Mucosa of descending colon (tissue), 3 donors: Measurements from ENCODE around the gene PAX8. TPM values are rescaled to one million over a fixed set of nuclear protein-coding genes. Genes with fewer than 3 reads are reported as not detected.

ENCODE experiments used
- ATAC-seq: fragments of 200-7000 bp; cut with Tn5 transposase; one replicate; pipeline ENCODE4 v1.9.1; 2020; ENCODE audit warnings: mild to moderate bottlenecking, moderate library complexity
- DNase-seq, 3 donors: peaks; one replicate each; pipeline ENCODE4 v3.0.0-alpha.2; 2020
- H3K36me3 ChIP-seq: fragments of 200-600 bp; one replicate; pipeline ENCODE4 v1.8.0; 2021; ENCODE audit warnings: low read depth, mild to moderate bottlenecking
- H3K4me1 ChIP-seq: fragments of 200-600 bp; one replicate; pipeline ENCODE4 v1.8.0; 2021; ENCODE audit warnings: low read depth, mild to moderate bottlenecking
- H3K4me3 ChIP-seq: fragments of 200-600 bp; one replicate; pipeline ENCODE4 v1.8.0; 2021; ENCODE audit warnings: mild to moderate bottlenecking
- H3K9me3 ChIP-seq: fragments of 200-600 bp; one replicate; pipeline ENCODE4 v1.8.0; 2021; ENCODE audit warnings: mild to moderate bottlenecking
- intact Hi-C, 2 donors: fragments of 100-400 bp; cut with DNase I in 1 of 2; cut with micrococcal nuclease in 1 of 2; formaldehyde crosslinking; loops; one replicate each; pipeline versions ENCODE4 v1.11.0 to v1.11.1; 2022; cut with DNase I, micrococcal nuclease
- total RNA-seq, 3 donors: library from RNA; stranded (reverse); fragmentation: NEBNext Ultra II Directional in 2 of 3; extraction: Animal tissue kit (Norgen Biotek cat#: 25700) in 2 of 3; gene quantifications; one replicate each; pipeline versions ENCODE4 v1.2.1 to v1.2.4, GENCODE V29; 2021 to 2023
- TF ChIP-seq, protein P1 (sequence below): fragments of 200-600 bp; IDR thresholded peaks from one replicate; pipeline ENCODE4 v1.8.0; 2022; ENCODE audit warnings: antibody characterized with exemption, mild to moderate bottlenecking
- donor health status: DM: no; HTN: no; CAD: no; lungs with moderate emphysema.
- donor health status: DM: no; HTN: no; CAD: no.
- donor health status: DM: no; HTN: yes; CAD: no.

The PAX8 gene
- total RNA-seq, 3 donors from 2014 or later: 0.82 to 6.2 (median 4.8) TPM

DNA sequence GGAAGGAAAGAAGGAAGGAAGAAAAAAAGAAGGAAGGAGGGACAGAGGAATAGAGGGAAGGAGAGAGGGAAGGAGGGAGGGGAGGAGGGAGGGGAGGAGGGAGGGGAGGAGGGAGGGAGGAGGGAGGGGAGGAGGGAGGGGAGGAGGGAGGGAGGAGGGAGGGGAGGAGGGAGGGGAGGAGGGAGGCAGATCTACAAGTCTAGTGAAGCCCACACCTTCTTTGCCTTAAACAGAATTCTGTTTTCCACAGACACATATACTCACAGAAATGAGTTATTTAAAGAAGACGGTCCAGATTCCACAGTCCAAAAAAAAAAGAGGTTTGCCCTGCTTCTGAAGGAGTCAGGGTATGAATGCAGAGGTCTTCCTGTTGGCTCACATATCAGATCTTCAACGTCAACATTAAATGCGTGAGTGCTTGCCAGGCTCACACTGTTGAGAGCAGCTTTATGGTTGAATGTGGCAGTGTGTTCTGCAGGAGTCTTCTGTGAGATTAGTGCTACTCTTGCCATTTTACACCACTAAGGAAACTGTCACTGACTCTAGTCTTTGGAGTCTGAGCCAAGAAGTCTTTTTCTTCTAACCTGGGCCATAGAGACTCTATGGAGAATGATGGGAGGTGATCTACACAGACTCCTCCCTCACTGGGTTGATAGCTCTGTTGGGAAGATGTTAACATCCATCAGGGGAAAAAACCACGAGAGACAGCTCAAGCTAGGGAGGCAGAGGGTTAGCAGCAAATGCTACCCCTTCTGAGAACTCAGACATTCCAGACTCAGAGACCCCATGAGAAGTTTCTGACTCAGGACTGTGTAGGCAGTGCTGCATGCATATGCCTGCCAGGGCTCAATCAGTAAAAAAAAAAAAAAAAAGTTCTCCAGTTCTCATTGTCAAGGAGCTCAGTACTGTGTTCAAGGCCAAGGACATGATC is 23.3 kb downstream of the PAX8 start:
- DNase-seq (no peak), ATAC-seq (no peak)
- TF ChIP-seq, protein P1, sequence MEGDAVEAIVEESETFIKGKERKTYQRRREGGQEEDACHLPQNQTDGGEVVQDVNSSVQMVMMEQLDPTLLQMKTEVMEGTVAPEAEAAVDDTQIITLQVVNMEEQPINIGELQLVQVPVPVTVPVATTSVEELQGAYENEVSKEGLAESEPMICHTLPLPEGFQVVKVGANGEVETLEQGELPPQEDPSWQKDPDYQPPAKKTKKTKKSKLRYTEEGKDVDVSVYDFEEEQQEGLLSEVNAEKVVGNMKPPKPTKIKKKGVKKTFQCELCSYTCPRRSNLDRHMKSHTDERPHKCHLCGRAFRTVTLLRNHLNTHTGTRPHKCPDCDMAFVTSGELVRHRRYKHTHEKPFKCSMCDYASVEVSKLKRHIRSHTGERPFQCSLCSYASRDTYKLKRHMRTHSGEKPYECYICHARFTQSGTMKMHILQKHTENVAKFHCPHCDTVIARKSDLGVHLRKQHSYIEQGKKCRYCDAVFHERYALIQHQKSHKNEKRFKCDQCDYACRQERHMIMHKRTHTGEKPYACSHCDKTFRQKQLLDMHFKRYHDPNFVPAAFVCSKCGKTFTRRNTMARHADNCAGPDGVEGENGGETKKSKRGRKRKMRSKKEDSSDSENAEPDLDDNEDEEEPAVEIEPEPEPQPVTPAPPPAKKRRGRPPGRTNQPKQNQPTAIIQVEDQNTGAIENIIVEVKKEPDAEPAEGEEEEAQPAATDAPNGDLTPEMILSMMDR: no peak

DNA sequence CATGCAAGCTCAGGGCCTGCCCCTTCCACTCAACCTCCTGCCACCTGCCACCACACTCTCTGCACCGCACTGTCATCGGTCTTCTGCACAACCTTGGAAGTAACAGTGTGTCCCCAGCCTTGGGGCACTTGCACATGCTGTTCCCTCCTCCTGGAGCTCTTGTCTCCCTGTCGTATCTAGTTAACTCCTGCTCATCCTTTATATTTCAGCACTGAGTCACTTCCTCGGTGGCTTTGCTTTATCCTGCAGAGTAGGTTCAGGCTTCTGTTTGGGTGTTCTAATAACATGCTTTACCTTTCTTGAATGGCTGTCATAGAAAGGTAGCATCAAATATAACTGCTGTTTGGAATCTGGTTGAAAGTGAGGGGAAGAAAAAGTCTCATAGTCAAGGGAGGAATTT is 25.3 kb downstream of the PAX8 start:
- DNase-seq: no peak
- no peak for ATAC-seq
- no peaks in the 10 kb centered on the region for H3K36me3 ChIP-seq
- intact Hi-C loops: loop anchor here in 1 of 2 donors (5.0 kb wide), 1 partner anchor 119 kb away; no protein-coding TSS in a partner anchor
- no peaks in the 10 kb centered on the region for H3K9me3 ChIP-seq
- no peak overlapping the region for H3K4me3 ChIP-seq
- TF ChIP-seq, protein P1: no peak
- H3K4me1 ChIP-seq: no peaks in the 10 kb centered on the region

More for the DNA sequence above, 23.3 kb downstream of the PAX8 start:
- H3K36me3 ChIP-seq: no peaks in the 10 kb centered on the region
- no peaks in the 10 kb centered on the region for H3K9me3 ChIP-seq
- no peak overlapping the region for H3K4me3 ChIP-seq
- intact Hi-C loops: no loop called here
- no peaks in the 10 kb centered on the region for H3K4me1 ChIP-seq

DNA sequence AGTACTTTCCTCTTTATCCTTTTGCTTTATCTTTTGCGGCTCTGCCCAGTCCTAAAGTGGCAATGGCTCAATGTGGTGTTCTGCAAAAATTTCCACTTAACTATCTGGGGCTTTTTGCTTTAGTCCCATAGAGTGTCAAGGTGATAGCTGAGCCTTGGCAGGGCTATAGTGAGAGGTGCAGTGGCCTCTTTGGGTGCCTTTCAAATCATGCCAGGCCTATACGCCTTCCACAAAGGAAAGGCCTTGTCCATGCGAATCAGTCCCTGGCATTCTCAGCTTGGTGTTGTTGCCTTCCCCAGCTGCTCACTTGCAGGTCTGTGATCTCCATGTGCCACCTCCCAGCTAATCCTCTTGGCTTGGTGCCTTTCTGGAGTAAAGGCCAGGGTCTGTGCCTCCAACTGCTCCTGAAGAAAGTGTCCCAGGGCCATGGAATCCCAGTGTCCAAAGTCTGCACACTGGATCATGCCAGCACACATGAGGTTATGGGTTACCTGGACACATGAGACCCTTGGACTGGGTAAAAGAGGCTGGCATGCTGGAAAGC is 26.6 kb downstream of the PAX8 start:
- TF ChIP-seq, protein P1: no peak
- Histone ChIP-seq H3K36me3 (no peaks in the 10 kb centered on the region), H3K4me3 (no peak overlapping the region), H3K4me1 (no peaks in the 10 kb centered on the region), H3K9me3 (no peaks in the 10 kb centered on the region)
- ATAC-seq: no peak
- intact Hi-C loops: loop anchor here in 1 of 2 donors (5.0 kb wide), 1 partner anchor 120 kb away; no protein-coding TSS in a partner anchor
- DNase-seq: no peak

DNA sequence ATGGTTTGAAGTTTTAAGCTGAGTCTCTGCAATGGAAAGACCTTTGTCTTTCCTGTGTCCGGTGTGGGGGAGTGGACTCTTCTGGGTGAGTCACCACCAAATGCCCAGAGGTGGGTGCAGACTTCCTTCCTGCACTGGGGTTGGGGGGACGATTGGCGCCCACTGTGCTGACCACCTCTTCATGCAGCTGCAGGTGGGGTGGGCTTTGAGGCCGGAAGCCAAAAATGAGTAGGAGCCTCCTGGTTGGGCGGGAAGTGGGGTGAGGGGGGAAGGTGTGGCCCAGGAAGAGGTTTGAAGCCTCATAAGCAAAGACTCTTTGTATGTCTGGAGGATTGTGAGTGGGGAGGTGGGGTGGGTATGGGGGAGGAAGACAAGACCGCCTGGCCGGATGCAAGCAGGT is 27.6 kb downstream of the PAX8 start:
- TF ChIP-seq, protein P1: no peak
- Histone ChIP-seq H3K9me3 (no peaks in the 10 kb centered on the region), H3K4me1 (no peaks in the 10 kb centered on the region), H3K36me3 (no peaks in the 10 kb centered on the region), H3K4me3 (no peak overlapping the region)
- ATAC-seq (peak; percentile 53), DNase-seq (peak in 1 of 3 donors; percentile 58)
- intact Hi-C loops: loop anchor here in 1 of 2 donors (5.0 kb wide), 1 partner anchor 121 kb away; no protein-coding TSS in a partner anchor

DNA sequence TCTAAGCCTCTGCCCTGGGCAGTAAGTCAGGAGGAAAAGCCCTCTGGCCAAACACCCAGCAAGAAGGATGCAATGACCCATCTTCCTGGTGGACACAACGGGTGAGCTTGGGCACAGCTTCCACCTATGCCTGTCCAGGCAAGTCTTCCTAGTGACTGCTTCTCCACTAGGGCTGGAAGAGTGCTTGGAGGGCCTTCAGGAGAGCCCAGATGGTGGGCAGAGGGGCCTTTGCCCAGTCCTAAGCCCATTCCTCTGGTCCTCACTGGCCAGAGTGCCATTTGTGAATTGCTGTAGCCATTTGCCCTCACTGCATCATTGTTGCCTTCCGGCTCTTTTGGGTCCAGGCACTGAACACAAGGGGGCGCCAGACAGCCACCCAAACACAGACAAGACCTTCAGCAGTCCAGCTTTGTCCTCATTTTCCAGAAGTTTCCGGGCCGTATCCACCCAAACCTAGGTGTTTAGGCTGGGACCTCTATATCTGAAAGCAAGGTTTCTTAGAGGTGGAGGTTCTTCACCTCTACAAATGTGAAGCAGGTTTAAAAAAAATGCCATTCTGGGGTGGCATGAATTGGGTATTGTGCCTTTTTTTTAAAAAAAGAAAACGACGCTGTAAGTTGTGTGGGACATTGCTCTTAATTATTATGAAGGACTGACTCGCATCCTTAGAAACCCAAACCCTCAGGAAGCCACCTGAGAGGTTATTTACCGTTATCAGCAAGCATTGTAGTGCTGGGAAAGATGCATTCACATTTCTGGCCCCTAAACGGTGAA is 29.5 kb downstream of the PAX8 start:
- Histone ChIP-seq H3K4me3 (no peak overlapping the region), H3K36me3 (no peaks in the 10 kb centered on the region), H3K9me3 (no peaks in the 10 kb centered on the region), H3K4me1 (no peaks in the 10 kb centered on the region)
- TF ChIP-seq, protein P1: peak; percentile 74
- DNase-seq (peak; percentile 72 to 91 (median 88)), ATAC-seq (peak; percentile 90)
- intact Hi-C loops: loop anchor here in 1 of 2 donors (10.0 kb wide), 1 partner anchor 126 kb away; no protein-coding TSS in a partner anchor
